ENCODE data around the gene RNF141.

The RNF141 gene

DNA sequence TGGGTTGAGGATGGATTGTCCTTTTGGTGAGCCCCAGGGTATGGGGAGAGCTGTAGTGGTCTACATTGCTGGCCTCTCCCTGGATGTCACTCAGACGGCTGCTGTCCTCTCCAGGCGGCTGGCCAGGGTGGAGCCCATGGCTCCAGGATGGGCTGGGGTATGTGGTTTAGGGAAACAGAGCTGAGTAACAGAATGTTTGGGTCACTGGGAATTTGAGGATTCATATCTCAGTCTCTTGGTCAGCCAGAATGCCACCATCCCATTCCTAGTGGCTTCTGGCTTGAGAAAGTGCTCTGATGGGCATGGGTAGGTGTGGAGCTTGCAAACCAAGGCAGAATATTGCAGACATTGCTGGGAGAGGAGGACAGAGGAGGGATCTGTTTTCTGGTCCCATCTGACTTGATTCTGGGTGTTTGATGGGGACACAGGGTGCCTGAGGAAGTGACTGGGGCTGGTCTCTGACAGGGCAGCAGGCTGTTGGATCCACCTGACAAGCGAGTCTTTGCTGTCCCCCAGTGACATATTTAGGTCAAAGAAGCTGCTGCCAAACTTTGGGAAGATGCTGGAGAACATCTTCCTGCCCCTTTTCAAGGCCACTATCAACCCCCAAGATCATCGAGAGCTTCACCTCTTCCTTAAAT lies 44.6 kb downstream of the RNF141 start (continued):
- TF ChIP-seq PPARA (CRISPR knock-in tag; IDR thresholded peaks at IDR 0.05; ENCODE audit: borderline replicate concordance) = no peak

DNA sequence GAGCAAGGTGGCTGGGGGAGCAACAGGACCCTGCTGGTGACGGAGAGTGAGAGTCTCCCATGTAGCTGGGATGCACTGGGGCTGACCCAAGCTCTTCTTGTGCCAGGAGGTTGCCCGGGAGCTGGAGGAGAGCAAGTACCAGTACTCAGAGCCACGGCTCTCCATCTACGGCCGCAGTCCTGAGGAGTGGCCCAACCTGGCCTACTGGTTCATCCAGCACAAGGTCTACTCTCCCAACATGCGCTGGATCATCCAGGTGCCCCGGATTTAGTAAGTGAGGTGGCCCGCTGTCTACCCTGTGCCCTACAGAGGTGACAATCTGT lies 45.6 kb downstream of the RNF141 start:
- TF ChIP-seq OSR1 (CRISPR knock-in tag; IDR thresholded peaks at IDR 0.05) (no peak), ZFP3 (CRISPR knock-in tag; IDR thresholded peaks at IDR 0.05) (no peak), ESRRG (CRISPR knock-in tag; IDR thresholded peaks at IDR 0.05) (no peak)
- TF ChIP-seq, protein P1, sequence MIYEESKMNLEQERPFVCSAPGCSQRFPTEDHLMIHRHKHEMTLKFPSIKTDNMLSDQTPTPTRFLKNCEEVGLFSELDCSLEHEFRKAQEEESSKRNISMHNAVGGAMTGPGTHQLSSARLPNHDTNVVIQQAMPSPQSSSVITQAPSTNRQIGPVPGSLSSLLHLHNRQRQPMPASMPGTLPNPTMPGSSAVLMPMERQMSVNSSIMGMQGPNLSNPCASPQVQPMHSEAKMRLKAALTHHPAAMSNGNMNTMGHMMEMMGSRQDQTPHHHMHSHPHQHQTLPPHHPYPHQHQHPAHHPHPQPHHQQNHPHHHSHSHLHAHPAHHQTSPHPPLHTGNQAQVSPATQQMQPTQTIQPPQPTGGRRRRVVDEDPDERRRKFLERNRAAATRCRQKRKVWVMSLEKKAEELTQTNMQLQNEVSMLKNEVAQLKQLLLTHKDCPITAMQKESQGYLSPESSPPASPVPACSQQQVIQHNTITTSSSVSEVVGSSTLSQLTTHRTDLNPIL (CRISPR knock-in tag; IDR thresholded peaks at IDR 0.05; ENCODE audit: low read depth) = no peak
- TF ChIP-seq, protein P2, sequence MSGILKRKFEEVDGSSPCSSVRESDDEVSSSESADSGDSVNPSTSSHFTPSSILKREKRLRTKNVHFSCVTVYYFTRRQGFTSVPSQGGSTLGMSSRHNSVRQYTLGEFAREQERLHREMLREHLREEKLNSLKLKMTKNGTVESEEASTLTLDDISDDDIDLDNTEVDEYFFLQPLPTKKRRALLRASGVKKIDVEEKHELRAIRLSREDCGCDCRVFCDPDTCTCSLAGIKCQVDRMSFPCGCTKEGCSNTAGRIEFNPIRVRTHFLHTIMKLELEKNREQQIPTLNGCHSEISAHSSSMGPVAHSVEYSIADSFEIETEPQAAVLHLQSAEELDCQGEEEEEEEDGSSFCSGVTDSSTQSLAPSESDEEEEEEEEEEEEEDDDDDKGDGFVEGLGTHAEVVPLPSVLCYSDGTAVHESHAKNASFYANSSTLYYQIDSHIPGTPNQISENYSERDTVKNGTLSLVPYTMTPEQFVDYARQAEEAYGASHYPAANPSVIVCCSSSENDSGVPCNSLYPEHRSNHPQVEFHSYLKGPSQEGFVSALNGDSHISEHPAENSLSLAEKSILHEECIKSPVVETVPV (CRISPR knock-in tag; IDR thresholded peaks at IDR 0.05) = no peak
- no peak for ATAC-seq

DNA sequence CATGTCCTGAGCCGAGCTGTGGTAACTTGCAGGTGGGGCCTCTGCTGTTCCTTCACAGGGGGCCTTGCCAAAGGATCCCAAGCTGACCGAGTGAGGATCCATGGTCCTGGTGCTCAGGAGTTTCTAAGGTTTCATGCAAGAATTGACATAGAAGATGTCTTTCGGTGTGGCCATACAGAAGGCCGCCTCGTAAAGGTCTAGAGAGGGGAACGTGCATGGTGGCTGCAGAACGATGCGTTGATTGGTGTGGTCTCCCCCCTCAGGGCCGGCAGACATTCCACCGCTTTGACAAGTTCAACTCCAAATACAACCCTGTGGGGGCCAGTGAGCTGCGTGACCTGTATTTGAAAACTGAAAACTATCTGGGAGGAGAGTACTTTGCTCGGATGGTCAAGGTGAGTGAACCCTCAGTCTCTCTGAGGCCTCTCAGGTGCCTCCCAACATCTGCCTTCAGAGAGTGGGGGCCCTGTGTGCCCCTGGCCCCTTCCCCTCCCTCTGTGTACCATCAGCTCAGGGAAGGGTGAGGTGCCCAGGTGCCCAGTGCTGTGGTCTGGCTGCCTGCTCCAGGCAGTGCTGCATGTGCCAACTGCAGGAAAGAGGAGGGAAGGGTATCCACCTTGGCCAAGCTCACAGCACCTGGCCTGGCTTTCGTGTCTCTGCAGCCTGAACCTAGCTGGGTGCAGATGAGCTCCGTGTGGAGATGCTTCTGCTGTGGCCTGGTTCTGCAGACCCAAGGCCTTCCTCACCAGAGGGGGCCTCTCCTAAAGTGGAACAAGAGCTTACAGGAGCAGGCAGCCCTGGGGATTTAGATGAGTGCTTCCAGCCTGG lies 46.1 kb downstream of the RNF141 start:
- no peak for ATAC-seq
- TF ChIP-seq CSDC2 (CRISPR knock-in tag; IDR thresholded peaks at IDR 0.05) (no peak), ZFP3 (CRISPR knock-in tag; IDR thresholded peaks at IDR 0.05) (no peak), ZNF70 (CRISPR knock-in tag; IDR thresholded peaks at IDR 0.05) (no peak), ESRRG (CRISPR knock-in tag; IDR thresholded peaks at IDR 0.05) (no peak), RARB (CRISPR knock-in tag; IDR thresholded peaks at IDR 0.05) (no peak), ZNF8 (CRISPR knock-in tag; IDR thresholded peaks at IDR 0.05) (no peak), SNAI2 (CRISPR knock-in tag; IDR thresholded peaks at IDR 0.05) (no peak), ZNF565 (CRISPR knock-in tag; conservative IDR thresholded peaks at IDR 0.05; ENCODE audit: low read depth) (no peak), ISL1 (CRISPR knock-in tag; IDR thresholded peaks at IDR 0.05) (no peak), ARNTL (CRISPR knock-in tag; IDR thresholded peaks at IDR 0.05; ENCODE audit: borderline replicate concordance, low read depth) (no peak), OSR1 (CRISPR knock-in tag; IDR thresholded peaks at IDR 0.05) (no peak), ZFP30 (CRISPR knock-in tag; IDR thresholded peaks at IDR 0.05) (no peak), TCF4 (CRISPR knock-in tag; IDR thresholded peaks at IDR 0.05; ENCODE audit: borderline replicate concordance) (no peak), BACH2 (CRISPR knock-in tag; IDR thresholded peaks at IDR 0.05; ENCODE audit: borderline replicate concordance) (no peak), TOX (CRISPR knock-in tag; IDR thresholded peaks at IDR 0.05; ENCODE audit: borderline replicate concordance) (no peak)
- TF ChIP-seq, protein P3, sequence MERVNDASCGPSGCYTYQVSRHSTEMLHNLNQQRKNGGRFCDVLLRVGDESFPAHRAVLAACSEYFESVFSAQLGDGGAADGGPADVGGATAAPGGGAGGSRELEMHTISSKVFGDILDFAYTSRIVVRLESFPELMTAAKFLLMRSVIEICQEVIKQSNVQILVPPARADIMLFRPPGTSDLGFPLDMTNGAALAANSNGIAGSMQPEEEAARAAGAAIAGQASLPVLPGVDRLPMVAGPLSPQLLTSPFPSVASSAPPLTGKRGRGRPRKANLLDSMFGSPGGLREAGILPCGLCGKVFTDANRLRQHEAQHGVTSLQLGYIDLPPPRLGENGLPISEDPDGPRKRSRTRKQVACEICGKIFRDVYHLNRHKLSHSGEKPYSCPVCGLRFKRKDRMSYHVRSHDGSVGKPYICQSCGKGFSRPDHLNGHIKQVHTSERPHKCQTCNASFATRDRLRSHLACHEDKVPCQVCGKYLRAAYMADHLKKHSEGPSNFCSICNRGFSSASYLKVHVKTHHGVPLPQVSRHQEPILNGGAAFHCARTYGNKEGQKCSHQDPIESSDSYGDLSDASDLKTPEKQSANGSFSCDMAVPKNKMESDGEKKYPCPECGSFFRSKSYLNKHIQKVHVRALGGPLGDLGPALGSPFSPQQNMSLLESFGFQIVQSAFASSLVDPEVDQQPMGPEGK (CRISPR knock-in tag; IDR thresholded peaks at IDR 0.05; ENCODE audit: borderline replicate concordance) = no peak
- TF ChIP-seq, protein P1 (CRISPR knock-in tag; IDR thresholded peaks at IDR 0.05; ENCODE audit: low read depth) = no peak
- TF ChIP-seq, protein P4, sequence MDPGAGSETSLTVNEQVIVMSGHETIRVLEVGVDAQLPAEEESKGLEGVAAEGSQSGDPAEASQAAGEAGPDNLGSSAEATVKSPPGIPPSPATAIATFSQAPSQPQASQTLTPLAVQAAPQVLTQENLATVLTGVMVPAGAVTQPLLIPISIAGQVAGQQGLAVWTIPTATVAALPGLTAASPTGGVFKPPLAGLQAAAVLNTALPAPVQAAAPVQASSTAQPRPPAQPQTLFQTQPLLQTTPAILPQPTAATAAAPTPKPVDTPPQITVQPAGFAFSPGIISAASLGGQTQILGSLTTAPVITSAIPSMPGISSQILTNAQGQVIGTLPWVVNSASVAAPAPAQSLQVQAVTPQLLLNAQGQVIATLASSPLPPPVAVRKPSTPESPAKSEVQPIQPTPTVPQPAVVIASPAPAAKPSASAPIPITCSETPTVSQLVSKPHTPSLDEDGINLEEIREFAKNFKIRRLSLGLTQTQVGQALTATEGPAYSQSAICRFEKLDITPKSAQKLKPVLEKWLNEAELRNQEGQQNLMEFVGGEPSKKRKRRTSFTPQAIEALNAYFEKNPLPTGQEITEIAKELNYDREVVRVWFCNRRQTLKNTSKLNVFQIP (CRISPR knock-in tag; IDR thresholded peaks at IDR 0.05; ENCODE audit: borderline replicate concordance, low read depth) = no peak
- TF ChIP-seq, protein P5, sequence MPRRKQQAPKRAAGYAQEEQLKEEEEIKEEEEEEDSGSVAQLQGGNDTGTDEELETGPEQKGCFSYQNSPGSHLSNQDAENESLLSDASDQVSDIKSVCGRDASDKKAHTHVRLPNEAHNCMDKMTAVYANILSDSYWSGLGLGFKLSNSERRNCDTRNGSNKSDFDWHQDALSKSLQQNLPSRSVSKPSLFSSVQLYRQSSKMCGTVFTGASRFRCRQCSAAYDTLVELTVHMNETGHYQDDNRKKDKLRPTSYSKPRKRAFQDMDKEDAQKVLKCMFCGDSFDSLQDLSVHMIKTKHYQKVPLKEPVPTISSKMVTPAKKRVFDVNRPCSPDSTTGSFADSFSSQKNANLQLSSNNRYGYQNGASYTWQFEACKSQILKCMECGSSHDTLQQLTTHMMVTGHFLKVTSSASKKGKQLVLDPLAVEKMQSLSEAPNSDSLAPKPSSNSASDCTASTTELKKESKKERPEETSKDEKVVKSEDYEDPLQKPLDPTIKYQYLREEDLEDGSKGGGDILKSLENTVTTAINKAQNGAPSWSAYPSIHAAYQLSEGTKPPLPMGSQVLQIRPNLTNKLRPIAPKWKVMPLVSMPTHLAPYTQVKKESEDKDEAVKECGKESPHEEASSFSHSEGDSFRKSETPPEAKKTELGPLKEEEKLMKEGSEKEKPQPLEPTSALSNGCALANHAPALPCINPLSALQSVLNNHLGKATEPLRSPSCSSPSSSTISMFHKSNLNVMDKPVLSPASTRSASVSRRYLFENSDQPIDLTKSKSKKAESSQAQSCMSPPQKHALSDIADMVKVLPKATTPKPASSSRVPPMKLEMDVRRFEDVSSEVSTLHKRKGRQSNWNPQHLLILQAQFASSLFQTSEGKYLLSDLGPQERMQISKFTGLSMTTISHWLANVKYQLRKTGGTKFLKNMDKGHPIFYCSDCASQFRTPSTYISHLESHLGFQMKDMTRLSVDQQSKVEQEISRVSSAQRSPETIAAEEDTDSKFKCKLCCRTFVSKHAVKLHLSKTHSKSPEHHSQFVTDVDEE (CRISPR knock-in tag; IDR thresholded peaks at IDR 0.05) = no peak
